Astrocyte (in vitro differentiated cells and primary cell): ENCODE data around the gene SELENOO.

Source experiments
- CTCF ChIP-seq: IDR thresholded peaks from 2 replicates; pipeline ENCODE4 v1.5.1; 2011; ENCODE audit warnings: low read depth, mild to moderate bottlenecking, inconsistent platforms, low read length, moderate library complexity; ENCODE audit not compliant: insufficient read depth
- EZH2 ChIP-seq: IDR thresholded peaks from 2 replicates; pipeline ENCODE4 v1.6.1; 2012; ENCODE audit warnings: mild to moderate bottlenecking, low read length, inconsistent platforms; ENCODE audit not compliant: insufficient read depth

- TF ChIP-seq CTCF (no peak), EZH2 (no peak)
These were observed 21.6 kb upstream of the SELENOO start for GRCh38 chr22:50178871-50179869.
